Prostate gland (tissue), 2 donors: ENCODE results near the gene ARAF.

ENCODE experiments used
- CTCF ChIP-seq, 4 experiments: fragments of 200-600 bp in 2 of 4; fragments of 450-650 bp in 2 of 4; sonication (generic) in 2 of 4; IDR thresholded peaks; 1 replicate in 3 of 4; 2 replicates in 1 of 4; pipeline ENCODE4 v1.5.1; 2016 to 2019; ENCODE audit warnings: antibody characterized with exemption in 4 of 4, mild to moderate bottlenecking in 2 of 4, moderate library complexity in 2 of 4
- POLR2A ChIP-seq: fragments of 450-650 bp; IDR thresholded peaks from one replicate; pipeline ENCODE4 v1.6.1; 2016; ENCODE audit warnings: antibody characterized with exemption, mild to moderate bottlenecking

- no peak for TF ChIP-seq CTCF (IDR thresholded peaks at IDR 0.05)
- TF ChIP-seq POLR2A, result no peak
Observed at GRCh38 chrX:47611489-47611888, 50.5 kb downstream of the ARAF start.
